Lower leg skin (tissue), 3 donors: ENCODE results near the gene BPIFB2.

Experiments
- CTCF ChIP-seq, 3 donors: fragments of 450-650 bp; IDR thresholded peaks; one replicate each; pipeline ENCODE4 v1.5.1; 2016; ENCODE audit warnings: antibody characterized with exemption in 3 of 3, mild to moderate bottlenecking in 3 of 3, moderate library complexity in 2 of 3
- POLR2A ChIP-seq, 2 donors: fragments of 450-650 bp; IDR thresholded peaks; one replicate each; pipeline ENCODE4 v1.6.1; 2016 to 2017; ENCODE audit warnings: antibody characterized with exemption in 2 of 2, mild to moderate bottlenecking in 1 of 2, moderate library complexity in 1 of 2

GRCh38 chr20:33007376-33008335, at the start of gene BPIFB2:
- no peak for TF ChIP-seq CTCF (IDR thresholded peaks at IDR 0.05)
- TF ChIP-seq POLR2A (IDR thresholded peaks at IDR 0.05), result no peak
